SK-N-SH (cell line): ENCODE data around the gene SH3PXD2A. TPM values are rescaled to one million over a fixed set of nuclear protein-coding genes. Genes with fewer than 3 reads are reported as not detected.

ENCODE experiments used
- CTCF ChIA-PET: fragments of 300-600, 350-600 bp; formaldehyde crosslinking; extraction: SDS; loops from one replicate; lab custom pipeline; 2021; lab: Yijun Ruan, JAX
- POLR2A ChIA-PET: fragments of 350-600 bp; sonication (Branson Sonifier 250); formaldehyde crosslinking; extraction: SDS; loops from one replicate; lab custom pipeline; 2020; ENCODE audit warnings: antibody characterized with exemption, inconsistent platforms; lab: Yijun Ruan, JAX
- DNase-seq: peaks from one replicate; pipeline ENCODE4 v3.0.0; 2012
- H2AFZ ChIP-seq: fragments of 200-600 bp; sonication (generic); 2 replicates; pipeline ENCODE4 v1.8.1; 2016; ENCODE audit warnings: antibody characterized with exemption, mild to moderate bottlenecking, low read depth
- H3F3A ChIP-seq: fragments of 200-600 bp; sonication (generic); replicated peaks from 2 replicates; pipeline ENCODE3; 2016; ENCODE audit warnings: antibody characterized with exemption, mild to moderate bottlenecking; ENCODE audit not compliant: insufficient read depth
- H3K27ac ChIP-seq, 2 experiments: fragments of 200-500 bp in 1 of 2; fragments of 200-600 bp in 1 of 2; sonication (Bioruptor generic) in 1 of 2; sonication (generic), shearing (Covaris generic) in 1 of 2; 2 replicates each; pipeline versions ENCODE4 v1.5.1 to v1.6.1; 2014 to 2016; ENCODE audit warnings: low read depth in 2 of 2, inconsistent platforms in 1 of 2, low read length in 1 of 2, mild to moderate bottlenecking in 1 of 2, mixed read lengths in 1 of 2
- H3K27me3 ChIP-seq: fragments of 200-600 bp; sonication (generic), shearing (Covaris generic); 2 replicates; pipeline ENCODE4 v1.6.1; 2016; ENCODE audit warnings: mixed run types; ENCODE audit not compliant: insufficient read depth
- H3K36me3 ChIP-seq, 2 experiments: fragments of 200-500 bp in 1 of 2; fragments of 200-600 bp in 1 of 2; sonication (Bioruptor generic) in 1 of 2; sonication (generic) in 1 of 2; replicated peaks in 1 of 2; 2 replicates each; pipeline versions ENCODE3 to v1.5.1; 2014 to 2016; ENCODE audit warnings: low read length in 1 of 2, mild to moderate bottlenecking in 1 of 2; ENCODE audit not compliant: insufficient read depth in 2 of 2, control insufficient read depth in 1 of 2
- H3K4me1 ChIP-seq, 2 experiments: fragments of 200-500 bp in 1 of 2; fragments of 200-600 bp in 1 of 2; sonication (Bioruptor generic) in 1 of 2; sonication (generic), shearing (Covaris generic) in 1 of 2; 2 replicates each; pipeline versions ENCODE4 v1.5.1 to v1.6.1; 2014 to 2016; ENCODE audit warnings: low read depth in 1 of 2, low read length in 1 of 2, mixed run types in 1 of 2; ENCODE audit not compliant: insufficient read depth in 2 of 2, control insufficient read depth in 1 of 2
- H3K4me2 ChIP-seq: fragments of 200-600 bp; sonication (generic), shearing (Covaris generic); 2 replicates; pipeline ENCODE4 v1.6.1; 2017; ENCODE audit warnings: mixed run types
- H3K4me3 ChIP-seq, 2 experiments: fragments of 200-500 bp in 1 of 2; fragments of 200-600 bp in 1 of 2; sonication (Bioruptor generic) in 1 of 2; sonication (generic), shearing (Covaris generic) in 1 of 2; 2 replicates each; pipeline versions ENCODE4 v1.5.1 to v1.8.1; 2014 to 2016; ENCODE audit warnings: low read depth in 2 of 2, inconsistent platforms in 1 of 2, low read length in 1 of 2, mild to moderate bottlenecking in 1 of 2, mixed read lengths in 1 of 2, moderate library complexity in 1 of 2
- H3K79me2 ChIP-seq: fragments of 200-600 bp; sonication (generic); 2 replicates; pipeline ENCODE4 v1.8.1; 2017; ENCODE audit warnings: mild to moderate bottlenecking; ENCODE audit not compliant: insufficient read depth
- H3K9ac ChIP-seq: fragments of 200-600 bp; sonication (generic); 2 replicates; pipeline ENCODE4 v1.6.1; 2017; ENCODE audit warnings: mixed run types
- H3K9me2 ChIP-seq: fragments of 200-600 bp; sonication (generic); 2 replicates; pipeline ENCODE4 v1.6.1; 2017; ENCODE audit warnings: mixed run types
- H3K9me3 ChIP-seq: fragments of 200-600 bp; sonication (generic); 2 replicates; pipeline ENCODE4 v1.6.1; 2017; ENCODE audit warnings: mixed run types, mild to moderate bottlenecking, moderate library complexity
- H4K20me1 ChIP-seq: fragments of 200-600 bp; sonication (generic); 2 replicates; pipeline ENCODE4 v1.6.1; 2017; ENCODE audit warnings: mild to moderate bottlenecking, mixed run types; ENCODE audit not compliant: insufficient read depth
- EP300 ChIP-seq, 2 experiments: IDR thresholded peaks; 2 replicates each; pipeline versions ENCODE4 v1.4.0 to v1.6.1; 2012; ENCODE audit warnings: borderline replicate concordance in 1 of 2, low read depth in 1 of 2, low read length in 1 of 2
- EZH2phosphoT487 ChIP-seq: fragments of 200-600 bp; sonication (generic); IDR thresholded peaks from 2 replicates; pipeline ENCODE4 v1.6.1; 2017; ENCODE audit warnings: low read depth, mixed run types, mild to moderate bottlenecking, antibody characterized with exemption, moderate library complexity, borderline replicate concordance
- FOSL2 ChIP-seq: IDR thresholded peaks from 2 replicates; pipeline ENCODE4 v1.4.0; 2012; ENCODE audit warnings: low read depth, mild to moderate bottlenecking, moderate library complexity, borderline replicate concordance
- FOXJ3 ChIP-seq: sonication (generic); formaldehyde crosslinking; IDR thresholded peaks from 2 replicates; pipeline ENCODE4 v1.5.1; 2020; ENCODE audit warnings: mild to moderate bottlenecking, missing genetic modification reagents
- GABPA ChIP-seq: IDR thresholded peaks from 2 replicates; pipeline ENCODE4 v1.4.0; 2012; ENCODE audit warnings: low read depth, mild to moderate bottlenecking
- MAX ChIP-seq: IDR thresholded peaks from 2 replicates; pipeline ENCODE4 v1.4.0; 2012; ENCODE audit warnings: low read depth
- MEF2A ChIP-seq: IDR thresholded peaks from 2 replicates; pipeline ENCODE4 v1.4.0; 2012; ENCODE audit warnings: low read depth, borderline replicate concordance
- MXI1 ChIP-seq: IDR thresholded peaks from 2 replicates; pipeline ENCODE4 v1.6.1; 2012; ENCODE audit warnings: mild to moderate bottlenecking, low read depth, low read length, improper control_type of control experiment
- NRF1 ChIP-seq: IDR thresholded peaks from 2 replicates; pipeline ENCODE4 v1.6.1; 2012; ENCODE audit warnings: low read depth, mild to moderate bottlenecking, low read length
- POLR2AphosphoS5 ChIP-seq: IDR thresholded peaks from 2 replicates; pipeline ENCODE4 v1.6.1; 2012; ENCODE audit warnings: low read depth, low read length
- RAD21 ChIP-seq: IDR thresholded peaks from 2 replicates; pipeline ENCODE4 v1.6.1; 2012; ENCODE audit warnings: mild to moderate bottlenecking, low read length
- RCOR1 ChIP-seq: fragments of 150-350 bp; IDR thresholded peaks from 2 replicates; pipeline ENCODE4 v1.6.1; 2017; ENCODE audit warnings: antibody characterized with exemption, low read length
- RXRA ChIP-seq: IDR thresholded peaks from 2 replicates; pipeline ENCODE4 v1.4.0; 2012; ENCODE audit warnings: low read depth, mild to moderate bottlenecking, borderline replicate concordance
- SMC3 ChIP-seq: IDR thresholded peaks from 2 replicates; pipeline ENCODE4 v1.6.1; 2012; ENCODE audit warnings: low read depth, low read length, improper control_type of control experiment
- TAF1 ChIP-seq: IDR thresholded peaks from 2 replicates; pipeline ENCODE4 v1.6.1; 2012; ENCODE audit warnings: low read depth, mild to moderate bottlenecking, low read length, moderate library complexity, borderline replicate concordance
- USF2 ChIP-seq: fragments of 150-350 bp; IDR thresholded peaks from 2 replicates; pipeline ENCODE4 v1.6.1; 2017; ENCODE audit warnings: antibody characterized with exemption, low read length, low read depth, borderline replicate concordance
- YY1 ChIP-seq: IDR thresholded peaks from 2 replicates; pipeline ENCODE4 v1.4.0; 2012; ENCODE audit warnings: low read depth, mild to moderate bottlenecking
- WGBS: methylation state at CpG from one replicate; pipeline ENCODE4 v1.1.6; 2017; ENCODE audit warnings: low lambda C conversion rate; 5-methylcytosine and 5-hydroxymethylcytosine counted together
- polyA plus RNA-seq, 3 experiments: library from polyadenylated mRNA; depleted of rRNA; stranded (reverse); fragments of >200 nt; gene quantifications; 2 replicates each; pipeline ENCODE4 v1.2.3, GENCODE V29; 2012
- TF ChIP-seq, protein P1 (sequence below): IDR thresholded peaks from 2 replicates; pipeline ENCODE4; 2012

Gene SH3PXD2A
- polyA plus RNA-seq, 1 of the 3 experiments (the other 2 are of a cell fraction) = 2.5 TPM

- no peak overlapping the region for H3K4me3 ChIP-seq
- H3K4me1 ChIP-seq = peaks cover 0 to 17% of the 10 kb centered on the region in 2 experiments; a peak in 1 of 4 replicates
- no peak overlapping the region for H3K4me2 ChIP-seq
- POLR2A ChIA-PET = no interaction called here
- no peak for DNase-seq
- WGBS = 67% methylated on average over 5 of the region's 5 CpGs
- no peaks in the 10 kb centered on the region for H3K9me2 ChIP-seq
- no peaks in the 10 kb centered on the region for H4K20me1 ChIP-seq
- TF ChIP-seq EZH2phosphoT487 (no peak), YY1 (no peak), MXI1 (no peak), EP300 (IDR thresholded peaks at IDR 0.05; ENCODE audit: borderline replicate concordance in 1 of 2, low read depth in 1 of 2, low read length in 1 of 2) (no peak), POLR2AphosphoS5 (no peak), NRF1 (no peak), USF2 (no peak), SMC3 (no peak), MEF2A (no peak), RAD21 (no peak), MAX (no peak), RXRA (no peak), FOSL2 (no peak), FOXJ3 (CRISPR knock-in tag) (no peak), TAF1 (no peak), GABPA (no peak), RCOR1 (no peak)
- TF ChIP-seq, protein P1, sequence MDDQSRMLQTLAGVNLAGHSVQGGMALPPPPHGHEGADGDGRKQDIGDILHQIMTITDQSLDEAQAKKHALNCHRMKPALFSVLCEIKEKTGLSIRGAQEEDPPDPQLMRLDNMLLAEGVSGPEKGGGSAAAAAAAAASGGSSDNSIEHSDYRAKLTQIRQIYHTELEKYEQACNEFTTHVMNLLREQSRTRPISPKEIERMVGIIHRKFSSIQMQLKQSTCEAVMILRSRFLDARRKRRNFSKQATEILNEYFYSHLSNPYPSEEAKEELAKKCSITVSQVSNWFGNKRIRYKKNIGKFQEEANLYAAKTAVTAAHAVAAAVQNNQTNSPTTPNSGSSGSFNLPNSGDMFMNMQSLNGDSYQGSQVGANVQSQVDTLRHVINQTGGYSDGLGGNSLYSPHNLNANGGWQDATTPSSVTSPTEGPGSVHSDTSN = no peak
- H3K9ac ChIP-seq = no peak overlapping the region
- H3K27me3 ChIP-seq = no peaks in the 10 kb centered on the region; the same call in 1 of the 2 replicates
- CTCF ChIA-PET = interaction anchor here (0.9 to 2.1 kb wide), 3 partner anchors 23 to 117 kb away, joined by 3 to 6 read pairs (median 3); no protein-coding TSS in a partner anchor
- no peaks in the 10 kb centered on the region for H3K36me3 ChIP-seq
- no peaks in the 10 kb centered on the region for H3F3A ChIP-seq
- H3K79me2 ChIP-seq = no peaks in the 10 kb centered on the region
- H2AFZ ChIP-seq = no peak overlapping the region
- H3K27ac ChIP-seq = no peak overlapping the region
- H3K9me3 ChIP-seq = no peaks in the 10 kb centered on the region
Observed at GRCh38 chr10:103569896-103570295, 285.5 kb downstream of the SH3PXD2A start.
